Mucosa of descending colon (tissue), 3 donors: ENCODE results near the gene PER2. TPM values are rescaled to one million over a fixed set of nuclear protein-coding genes. Genes with fewer than 3 reads are reported as not detected.

Source experiments
- ATAC-seq: fragments of 200-7000 bp; cut with Tn5 transposase; one replicate; pipeline ENCODE4 v1.9.1; 2020; ENCODE audit warnings: mild to moderate bottlenecking, moderate library complexity
- DNase-seq, 3 donors: peaks; one replicate each; pipeline ENCODE4 v3.0.0-alpha.2; 2020
- H3K36me3 ChIP-seq: fragments of 200-600 bp; one replicate; pipeline ENCODE4 v1.8.0; 2021; ENCODE audit warnings: low read depth, mild to moderate bottlenecking
- H3K4me1 ChIP-seq: fragments of 200-600 bp; one replicate; pipeline ENCODE4 v1.8.0; 2021; ENCODE audit warnings: low read depth, mild to moderate bottlenecking
- H3K4me3 ChIP-seq: fragments of 200-600 bp; one replicate; pipeline ENCODE4 v1.8.0; 2021; ENCODE audit warnings: mild to moderate bottlenecking
- H3K9me3 ChIP-seq: fragments of 200-600 bp; one replicate; pipeline ENCODE4 v1.8.0; 2021; ENCODE audit warnings: mild to moderate bottlenecking
- intact Hi-C, 2 donors: fragments of 100-400 bp; cut with DNase I in 1 of 2; cut with micrococcal nuclease in 1 of 2; formaldehyde crosslinking; loops; one replicate each; pipeline versions ENCODE4 v1.11.0 to v1.11.1; 2022; cut with DNase I, micrococcal nuclease
- total RNA-seq, 3 donors: library from RNA; stranded (reverse); fragmentation: NEBNext Ultra II Directional in 2 of 3; extraction: Animal tissue kit (Norgen Biotek cat#: 25700) in 2 of 3; gene quantifications; one replicate each; pipeline versions ENCODE4 v1.2.1 to v1.2.4, GENCODE V29; 2021 to 2023
- TF ChIP-seq, protein P1 (sequence below): fragments of 200-600 bp; IDR thresholded peaks from one replicate; pipeline ENCODE4 v1.8.0; 2022; ENCODE audit warnings: antibody characterized with exemption, mild to moderate bottlenecking
- donor health status: DM: no; HTN: no; CAD: no; lungs with moderate emphysema.
- donor health status: DM: no; HTN: no; CAD: no.
- donor health status: DM: no; HTN: yes; CAD: no.

The PER2 gene
- total RNA-seq, 3 donors from 2014 or later = 22.6 to 26.8 (median 22.6) TPM

DNA sequence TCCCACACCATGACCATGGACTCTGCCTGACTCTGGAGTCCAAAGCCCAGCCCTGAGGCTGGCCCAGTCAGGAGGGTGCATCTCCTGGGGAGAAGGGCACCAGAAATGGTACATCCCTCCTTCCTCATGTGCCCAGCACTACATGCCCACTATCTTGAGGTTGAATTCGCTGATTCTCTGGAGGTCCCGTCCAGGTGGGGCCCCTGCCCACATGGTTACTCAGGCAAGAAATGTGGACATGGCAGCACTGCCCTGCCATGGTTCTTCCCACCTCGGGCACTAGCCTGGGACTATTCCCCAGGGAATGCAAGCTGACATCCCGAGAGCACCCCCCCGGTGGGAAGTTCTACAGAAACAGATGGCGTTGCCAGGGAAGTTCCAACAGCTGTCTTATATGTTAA lies 33.3 kb downstream of the PER2 start:
- peak in 1 of 3 donors; percentile 18 for DNase-seq
- Histone ChIP-seq H3K36me3 (peaks cover 14% of the 10 kb centered on the region), H3K4me1 (no peaks in the 10 kb centered on the region), H3K4me3 (no peak overlapping the region), H3K9me3 (no peaks in the 10 kb centered on the region)
- no peak for ATAC-seq
- TF ChIP-seq, protein P1, sequence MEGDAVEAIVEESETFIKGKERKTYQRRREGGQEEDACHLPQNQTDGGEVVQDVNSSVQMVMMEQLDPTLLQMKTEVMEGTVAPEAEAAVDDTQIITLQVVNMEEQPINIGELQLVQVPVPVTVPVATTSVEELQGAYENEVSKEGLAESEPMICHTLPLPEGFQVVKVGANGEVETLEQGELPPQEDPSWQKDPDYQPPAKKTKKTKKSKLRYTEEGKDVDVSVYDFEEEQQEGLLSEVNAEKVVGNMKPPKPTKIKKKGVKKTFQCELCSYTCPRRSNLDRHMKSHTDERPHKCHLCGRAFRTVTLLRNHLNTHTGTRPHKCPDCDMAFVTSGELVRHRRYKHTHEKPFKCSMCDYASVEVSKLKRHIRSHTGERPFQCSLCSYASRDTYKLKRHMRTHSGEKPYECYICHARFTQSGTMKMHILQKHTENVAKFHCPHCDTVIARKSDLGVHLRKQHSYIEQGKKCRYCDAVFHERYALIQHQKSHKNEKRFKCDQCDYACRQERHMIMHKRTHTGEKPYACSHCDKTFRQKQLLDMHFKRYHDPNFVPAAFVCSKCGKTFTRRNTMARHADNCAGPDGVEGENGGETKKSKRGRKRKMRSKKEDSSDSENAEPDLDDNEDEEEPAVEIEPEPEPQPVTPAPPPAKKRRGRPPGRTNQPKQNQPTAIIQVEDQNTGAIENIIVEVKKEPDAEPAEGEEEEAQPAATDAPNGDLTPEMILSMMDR = no peak
- intact Hi-C loops = loop anchor here (10.0 kb wide), 2 partner anchors 80 to 400 kb away; partner anchors contain the start of gene RAMP1 (in 1 of the 2)

DNA sequence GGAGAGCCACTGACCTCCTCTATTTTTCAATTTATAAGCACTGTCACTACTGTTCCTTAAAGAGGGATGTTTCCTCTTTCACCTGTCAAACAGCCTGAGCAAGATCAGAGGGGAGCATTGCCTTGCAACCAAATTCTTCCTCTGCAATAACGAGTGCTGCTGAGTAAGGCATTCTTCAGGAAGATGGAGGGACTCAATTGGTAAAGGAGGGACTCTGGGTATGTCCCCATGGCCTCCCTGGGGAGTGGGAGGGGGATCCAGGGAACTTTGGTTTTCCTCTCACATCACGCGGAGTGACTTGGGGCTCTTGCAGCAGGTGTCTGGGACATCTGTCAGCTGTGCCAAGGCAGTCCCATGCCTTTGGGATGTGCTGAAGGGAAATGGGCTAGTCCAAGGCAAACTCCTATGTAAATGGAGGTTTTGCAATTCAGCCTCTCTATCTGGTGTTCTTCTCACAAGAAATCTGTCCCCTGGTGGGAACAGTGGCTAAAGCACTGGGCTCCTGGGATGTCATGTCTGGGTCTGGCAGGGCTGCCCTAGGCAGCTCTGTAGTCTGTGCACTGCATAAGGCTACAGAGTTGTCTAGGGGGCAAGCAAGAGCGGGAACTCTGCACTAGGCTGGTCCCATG lies 34.2 kb downstream of the PER2 start:
- ATAC-seq = no peak
- Histone ChIP-seq H3K36me3 (peaks cover 14% of the 10 kb centered on the region), H3K4me3 (no peak overlapping the region), H3K4me1 (no peaks in the 10 kb centered on the region), H3K9me3 (no peaks in the 10 kb centered on the region)
- DNase-seq = peak in 1 of 3 donors; percentile 17
- intact Hi-C loops = loop anchor here (10.0 kb wide), 2 partner anchors 81 to 399 kb away; partner anchors contain the start of gene RAMP1 (in 1 of the 2)
- TF ChIP-seq, protein P1 = no peak

DNA sequence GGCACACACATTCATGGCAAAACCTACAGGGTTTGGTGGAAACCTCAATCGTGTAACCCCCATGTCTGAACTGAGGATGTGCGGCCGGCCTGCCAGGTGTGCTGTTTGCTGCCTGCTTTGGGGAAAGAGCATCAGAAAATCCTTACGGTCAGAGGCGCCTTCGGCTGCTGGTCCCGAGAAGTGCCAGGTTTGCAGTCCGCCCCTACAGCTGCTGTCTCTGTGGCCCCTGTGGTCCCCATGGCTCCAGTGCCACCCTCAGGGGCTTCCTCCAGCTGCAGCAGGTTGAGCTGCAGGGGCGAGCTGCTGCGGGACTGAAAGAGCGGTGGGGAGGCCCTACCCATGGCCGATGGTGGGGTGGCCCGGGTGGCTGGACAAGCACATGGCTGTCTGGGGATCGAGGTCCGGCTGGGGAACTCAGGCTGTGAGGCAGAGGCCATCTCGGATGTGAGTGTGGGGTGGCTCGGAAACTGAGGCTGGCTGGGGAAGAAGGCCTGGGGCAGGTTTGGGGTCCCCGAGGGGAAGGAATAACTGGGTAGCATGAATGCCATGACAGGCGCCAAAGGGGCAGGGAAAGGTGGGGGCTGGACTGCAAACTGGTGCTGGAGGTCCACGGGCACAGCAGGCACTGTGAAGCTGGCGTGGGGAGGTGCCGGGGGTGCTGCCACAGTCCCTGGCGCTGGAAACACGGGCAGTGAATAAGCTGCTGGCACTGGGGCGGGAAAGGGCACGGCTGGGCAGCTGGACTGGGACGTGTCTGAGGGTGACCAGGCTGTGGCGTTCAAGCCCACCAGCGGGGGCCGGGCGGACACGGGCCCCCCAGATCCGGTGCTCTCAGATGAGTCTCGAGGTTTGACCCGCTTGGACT lies 35.4 kb downstream of the PER2 start:
- Histone ChIP-seq H3K9me3 (no peaks in the 10 kb centered on the region), H3K36me3 (peaks cover 14% of the 10 kb centered on the region), H3K4me1 (no peaks in the 10 kb centered on the region), H3K4me3 (no peak overlapping the region)
- TF ChIP-seq, protein P1 = no peak
- DNase-seq = peak in 2 of 3 donors; percentile 27 to 50
- intact Hi-C loops = loop anchor here (10.0 kb wide), 2 partner anchors 82 to 398 kb away; partner anchors contain the start of gene RAMP1 (in 1 of the 2)
- no peak for ATAC-seq

DNA sequence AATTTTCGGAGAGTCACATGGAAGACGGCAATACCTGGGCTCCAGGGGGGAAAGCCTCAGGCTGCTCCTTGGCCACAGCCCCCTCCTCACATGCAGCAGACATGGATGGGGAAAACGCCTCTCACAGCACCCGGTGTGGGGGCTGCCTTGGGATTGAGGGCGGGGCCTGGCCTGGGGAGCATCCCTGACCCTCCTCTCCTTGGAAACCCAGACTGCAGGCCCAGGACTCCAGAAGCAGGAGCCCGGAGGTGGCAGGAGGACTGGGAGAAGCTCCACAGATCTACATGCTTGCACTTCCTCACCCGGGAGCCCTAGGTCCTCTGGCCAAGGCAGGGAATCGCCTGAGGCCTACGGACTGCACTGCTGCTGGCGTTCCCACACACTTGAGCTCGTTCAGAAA lies 36.4 kb downstream of the PER2 start:
- no peaks in the 10 kb centered on the region for H3K4me1 ChIP-seq
- ATAC-seq (no peak), DNase-seq (peak in 1 of 3 donors; percentile 8)
- no peaks in the 10 kb centered on the region for H3K9me3 ChIP-seq
- peaks cover 19% of the 10 kb centered on the region for H3K36me3 ChIP-seq
- intact Hi-C loops = loop anchor here (10.0 kb wide), 2 partner anchors 83 to 397 kb away; partner anchors contain the start of gene RAMP1 (in 1 of the 2)
- no peak overlapping the region for H3K4me3 ChIP-seq
- TF ChIP-seq, protein P1 = no peak

DNA sequence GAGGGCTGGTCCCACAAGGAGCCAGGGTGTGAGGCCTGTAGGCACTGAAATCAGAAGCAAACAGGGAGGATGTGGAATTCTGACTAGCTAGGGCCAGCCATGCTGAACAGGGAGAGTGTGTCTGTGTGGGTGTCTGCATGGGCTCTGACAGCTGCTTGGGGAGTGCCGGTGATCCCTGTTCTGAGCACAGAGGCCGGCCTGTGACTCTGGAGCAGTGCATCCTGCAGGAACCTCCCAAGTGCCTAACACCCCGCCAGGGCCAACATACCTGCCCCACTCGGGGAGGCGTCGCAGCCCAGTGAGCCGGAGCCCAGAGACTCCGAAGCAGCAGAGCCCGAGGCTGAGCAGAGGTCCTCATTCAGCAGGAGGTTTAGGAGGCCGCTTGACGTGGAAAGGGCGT lies 37.1 kb downstream of the PER2 start:
- H3K4me3 ChIP-seq = no peak overlapping the region
- peak in 2 of 3 donors; percentile 25 to 33 for DNase-seq
- H3K4me1 ChIP-seq = no peaks in the 10 kb centered on the region
- no peak for ATAC-seq
- H3K36me3 ChIP-seq = peaks cover 19% of the 10 kb centered on the region
- TF ChIP-seq, protein P1 = no peak
- no peaks in the 10 kb centered on the region for H3K9me3 ChIP-seq
- intact Hi-C loops = loop anchor here (10.0 kb wide), 2 partner anchors 83 to 397 kb away; partner anchors contain the start of gene RAMP1 (in 1 of the 2)
